ENCODE results near the gene LOXL1. TPM values are rescaled to one million over a fixed set of nuclear protein-coding genes. Genes with fewer than 3 reads are reported as not detected.

The LOXL1 gene
- total and polyA plus RNA-seq, 2 donors (not counting 1 experiment from before 2014, with no cell fraction given), result 65.6 to 163 TPM

GRCh38 chr15:73882761-73883419, 43.4 kb upstream of the LOXL1 start:
- Histone ChIP-seq H4K20me1 (ENCODE audit: control insufficient read depth, extremely low read depth, insufficient read depth, low read length) (no peaks in the 10 kb centered on the region), H3K9ac (ENCODE audit: insufficient read depth, low read length) (no peak overlapping the region), H2AFZ (ENCODE audit: low read length) (no peak overlapping the region), H3K79me2 (ENCODE audit: control insufficient read depth, insufficient read depth, low read length) (no peaks in the 10 kb centered on the region), H3K27ac (ENCODE audit: insufficient read depth, low read length) (no peak overlapping the region), H3K4me1 (ENCODE audit: control insufficient read depth, extremely low read depth, insufficient read depth, low read length) (no peaks in the 10 kb centered on the region), H3K4me2 (ENCODE audit: extremely low read depth, insufficient read depth, low read length) (no peak overlapping the region), H3K4me3 (replicated peaks in 1 of 4; ENCODE audit: control extremely low read depth in 1 of 4, insufficient read depth in 1 of 4, low read depth in 3 of 4, low read length in 4 of 4) (no peak overlapping the region), H3K36me3 (ENCODE audit: control insufficient read depth, insufficient read depth, low read length) (no peaks in the 10 kb centered on the region), H3K9me3 (ENCODE audit: control insufficient read depth, insufficient read depth, low read depth, low read length) (no peaks in the 10 kb centered on the region), H3K27me3 (ENCODE audit: control insufficient read depth, insufficient read depth, low read length) (peaks cover 13% of the 10 kb centered on the region)
- DNase-seq (ENCODE audit: low read depth in 2 of 2), result no peak
- TF ChIP-seq CTCF (conservative IDR thresholded peaks at IDR 0.05 in 1 of 2, IDR thresholded peaks at IDR 0.05 in 1 of 2; ENCODE audit: low read depth in 1 of 2, low read length in 2 of 2) (no peak), EZH2 (IDR thresholded peaks at IDR 0.05; ENCODE audit: low read length, missing control alignments) (no peak)

- no peaks in the 10 kb centered on the region for H3K36me3 ChIP-seq (ENCODE audit: control insufficient read depth, insufficient read depth, low read length)
- no peak for DNase-seq (ENCODE audit: low read depth in 2 of 2)
- no peak overlapping the region for H3K4me3 ChIP-seq (replicated peaks in 1 of 4; ENCODE audit: control extremely low read depth in 1 of 4, insufficient read depth in 1 of 4, low read depth in 3 of 4, low read length in 4 of 4)
- H4K20me1 ChIP-seq (ENCODE audit: control insufficient read depth, extremely low read depth, insufficient read depth, low read length), result no peaks in the 10 kb centered on the region
- no peak for TF ChIP-seq CTCF (conservative IDR thresholded peaks at IDR 0.05 in 1 of 2, IDR thresholded peaks at IDR 0.05 in 1 of 2; ENCODE audit: low read depth in 1 of 2, low read length in 2 of 2)
- TF ChIP-seq EZH2 (IDR thresholded peaks at IDR 0.05; ENCODE audit: low read length, missing control alignments), result no peak
- no peak overlapping the region for H3K27ac ChIP-seq (ENCODE audit: insufficient read depth, low read length)
- no peaks in the 10 kb centered on the region for H3K79me2 ChIP-seq (ENCODE audit: control insufficient read depth, insufficient read depth, low read length)
- H3K27me3 ChIP-seq (ENCODE audit: control insufficient read depth, insufficient read depth, low read length), result peaks cover 11% of the 10 kb centered on the region
- no peak overlapping the region for H3K4me2 ChIP-seq (ENCODE audit: extremely low read depth, insufficient read depth, low read length)
- H3K4me1 ChIP-seq (ENCODE audit: control insufficient read depth, extremely low read depth, insufficient read depth, low read length), result no peaks in the 10 kb centered on the region
- H3K9ac ChIP-seq (ENCODE audit: insufficient read depth, low read length), result no peak overlapping the region
- no peaks in the 10 kb centered on the region for H3K9me3 ChIP-seq (ENCODE audit: control insufficient read depth, insufficient read depth, low read depth, low read length)
- no peak overlapping the region for H2AFZ ChIP-seq (ENCODE audit: low read length)
These were observed 42.1 kb upstream of the LOXL1 start for GRCh38 chr15:73884159-73884558.

- Histone ChIP-seq H3K4me3 (replicated peaks in 1 of 4; ENCODE audit: control extremely low read depth in 1 of 4, insufficient read depth in 1 of 4, low read depth in 3 of 4, low read length in 4 of 4) (no peak overlapping the region), H3K79me2 (ENCODE audit: control insufficient read depth, insufficient read depth, low read length) (no peaks in the 10 kb centered on the region), H4K20me1 (ENCODE audit: control insufficient read depth, extremely low read depth, insufficient read depth, low read length) (no peaks in the 10 kb centered on the region), H3K4me1 (ENCODE audit: control insufficient read depth, extremely low read depth, insufficient read depth, low read length) (no peaks in the 10 kb centered on the region), H3K27ac (ENCODE audit: insufficient read depth, low read length) (no peak overlapping the region), H3K9ac (ENCODE audit: insufficient read depth, low read length) (no peak overlapping the region), H3K36me3 (ENCODE audit: control insufficient read depth, insufficient read depth, low read length) (no peaks in the 10 kb centered on the region), H3K4me2 (ENCODE audit: extremely low read depth, insufficient read depth, low read length) (no peak overlapping the region), H3K27me3 (ENCODE audit: control insufficient read depth, insufficient read depth, low read length) (peaks cover 19% of the 10 kb centered on the region), H2AFZ (ENCODE audit: low read length) (no peak overlapping the region), H3K9me3 (ENCODE audit: control insufficient read depth, insufficient read depth, low read depth, low read length) (no peaks in the 10 kb centered on the region)
- no peak for TF ChIP-seq CTCF (conservative IDR thresholded peaks at IDR 0.05 in 1 of 2, IDR thresholded peaks at IDR 0.05 in 1 of 2; ENCODE audit: low read depth in 1 of 2, low read length in 2 of 2)
- peak; percentile 22 for TF ChIP-seq EZH2 (IDR thresholded peaks at IDR 0.05; ENCODE audit: low read length, missing control alignments)
- DNase-seq (ENCODE audit: low read depth in 2 of 2), result no peak
These were observed 40.1 kb upstream of the LOXL1 start for GRCh38 chr15:73885954-73886700.
